HG03045 (cell line): ENCODE results near the gene DBH.
"Not testable (repeated sequence)": the region's sequence is repeated elsewhere in the genome, so short reads cannot be mapped to it uniquely, and the experiment has no call there.

Experiments used
- ATAC-seq: cut with Tn5 transposase; IDR thresholded peaks from one replicate; pipeline ENCODE4 v1.9.1; 2021; ENCODE audit warnings: mild to moderate bottlenecking, moderate library complexity; ENCODE audit not compliant: unreplicated experiment

Gene DBH

GRCh38 chr9:133621725-133622267, 14.4 kb upstream of the DBH start:
- ATAC-seq = no peak

DNA sequence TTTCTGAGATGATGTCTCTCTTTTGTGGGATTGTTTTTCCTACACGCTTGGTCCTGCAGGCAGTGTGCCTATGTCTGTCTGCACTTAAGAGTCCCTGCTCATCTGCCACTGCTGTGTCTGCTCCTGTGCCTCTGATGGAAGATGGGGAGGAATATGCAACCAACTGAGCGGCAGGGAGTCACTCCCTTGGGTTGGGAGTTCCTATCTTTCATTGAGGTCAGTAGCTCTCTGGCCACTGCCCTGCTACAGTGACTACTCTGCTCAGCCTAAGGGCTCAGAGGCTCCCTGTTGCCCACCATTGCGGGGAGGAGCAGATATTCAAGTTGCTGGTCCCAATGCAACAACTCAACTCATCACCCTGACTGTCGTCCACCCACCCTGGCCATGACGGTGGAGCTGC, 13.6 kb upstream of the DBH start:
- ATAC-seq = no peak

DNA sequence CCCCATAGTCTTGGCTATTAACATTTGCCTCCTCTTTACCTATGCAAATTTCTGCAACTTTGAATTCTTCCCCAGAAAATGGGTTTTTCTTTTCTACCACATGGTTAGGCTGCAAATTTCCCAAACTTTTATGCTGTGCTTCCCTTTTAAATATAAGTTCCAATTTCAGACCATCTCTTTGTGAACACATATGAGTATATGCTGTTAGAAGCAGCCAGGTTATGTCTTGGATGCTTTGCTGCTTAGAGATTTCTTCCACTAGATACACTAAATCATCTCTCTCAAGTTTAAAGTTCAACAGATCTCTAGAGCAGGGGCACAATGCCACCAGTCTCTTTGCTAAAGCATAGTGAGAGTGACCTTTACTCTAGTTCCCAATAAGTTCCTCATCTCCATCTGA, 10.2 kb upstream of the DBH start:
- not testable (repeated sequence) for ATAC-seq

- ATAC-seq = no peak
Observed at GRCh38 chr9:133627341-133627740, 8.8 kb upstream of the DBH start.

GRCh38 chr9:133628766-133629165, 7.4 kb upstream of the DBH start:
- no peak for ATAC-seq

DNA sequence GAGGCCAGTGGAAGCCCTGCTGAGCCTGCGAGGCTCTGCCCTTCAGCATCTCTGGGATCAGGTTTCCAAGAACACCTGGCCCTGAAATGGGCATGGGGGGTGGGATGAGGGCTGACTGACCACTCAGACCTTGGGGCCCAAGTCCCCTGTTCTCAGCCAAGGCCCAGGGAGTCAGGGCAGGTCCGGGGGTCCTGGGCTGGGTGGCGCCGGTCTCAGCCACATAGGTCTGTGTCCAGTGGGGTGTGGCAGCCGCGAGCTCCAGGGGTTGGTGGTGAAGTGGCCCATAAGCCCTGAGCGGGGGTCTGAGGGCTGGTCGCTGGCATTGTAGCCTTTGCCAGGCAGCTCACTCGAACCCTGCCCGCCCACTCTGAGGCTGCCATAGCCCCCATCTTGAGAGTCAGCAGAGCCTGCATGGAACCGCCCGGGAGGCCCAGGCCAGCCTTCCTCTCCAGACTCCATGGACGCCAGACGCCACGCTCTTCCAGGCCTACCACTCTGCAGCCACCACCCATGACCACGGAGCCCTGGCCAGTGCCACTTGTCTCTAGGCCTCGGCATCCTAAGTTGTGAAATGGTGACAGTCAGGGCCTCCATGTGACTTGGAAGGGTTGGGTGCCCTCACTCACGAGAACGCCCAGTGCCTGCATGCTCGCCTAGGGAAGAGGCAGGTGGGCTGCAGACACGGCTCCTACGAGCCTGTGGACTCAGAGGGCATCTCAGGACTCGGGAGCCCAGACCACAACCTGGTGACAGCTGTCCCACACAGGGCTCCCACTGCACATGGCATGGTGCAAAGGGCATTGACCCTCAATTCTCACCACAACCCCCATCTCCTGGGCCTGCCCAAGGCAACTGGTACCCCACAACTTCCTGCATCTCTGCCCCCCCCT, 6.7 kb upstream of the DBH start:
- no peak for ATAC-seq

DNA sequence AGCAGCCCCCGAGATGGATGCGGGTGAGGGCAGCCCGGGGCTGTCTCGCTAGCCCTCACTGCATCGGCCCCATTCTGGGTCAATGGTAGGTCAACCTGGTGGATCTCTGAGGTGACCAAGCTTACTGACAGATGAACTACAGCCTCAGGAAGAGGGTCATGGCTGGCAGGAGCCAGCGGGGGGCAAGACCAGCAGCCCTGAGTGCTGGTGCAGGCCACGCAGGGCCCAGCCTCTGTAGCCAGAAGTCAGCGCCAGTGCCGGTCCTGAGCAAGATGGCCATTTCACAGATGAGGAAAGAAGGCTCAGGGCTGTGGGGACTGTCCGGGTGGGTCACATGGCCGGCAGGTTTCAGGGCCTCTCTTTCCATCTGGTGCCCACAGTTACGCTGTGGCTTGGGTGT, 5.1 kb upstream of the DBH start:
- no peak for ATAC-seq

- ATAC-seq = no peak
Observed at GRCh38 chr9:133632806-133633680, 3.1 kb upstream of the DBH start.

GRCh38 chr9:133633681-133634080, 2.5 kb upstream of the DBH start:
- no peak for ATAC-seq

DNA sequence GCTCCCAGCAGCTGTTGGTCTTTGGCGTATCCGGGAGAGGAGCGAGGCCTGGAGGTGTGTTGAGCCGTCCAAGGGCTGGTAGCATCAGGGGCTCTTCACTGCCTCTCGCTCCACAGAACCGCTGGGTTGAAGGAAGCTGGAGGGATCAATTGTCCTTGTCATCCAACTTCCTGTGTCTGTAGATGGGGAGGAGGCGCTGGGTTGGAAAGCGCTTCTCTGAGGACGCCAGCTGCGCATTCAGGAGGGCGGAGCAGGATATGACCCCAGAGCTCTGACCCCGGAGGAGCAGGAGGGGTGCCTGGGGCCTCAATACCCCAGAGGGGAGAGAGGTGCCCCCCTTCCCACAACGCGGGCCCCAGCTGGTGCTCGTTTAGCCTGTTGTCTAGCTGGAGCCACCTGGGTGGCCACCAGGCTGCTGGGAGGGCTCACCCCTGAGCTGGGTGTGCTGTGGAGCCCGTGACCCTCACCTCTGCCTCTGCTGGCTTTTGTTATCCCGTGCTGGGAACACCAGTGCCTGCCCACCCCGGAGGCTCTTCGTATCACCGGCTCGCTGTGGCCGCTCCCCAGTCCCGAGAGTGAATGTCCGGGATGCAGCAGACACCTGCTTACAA, 2.0 kb upstream of the DBH start:
- ATAC-seq = no peak

DNA sequence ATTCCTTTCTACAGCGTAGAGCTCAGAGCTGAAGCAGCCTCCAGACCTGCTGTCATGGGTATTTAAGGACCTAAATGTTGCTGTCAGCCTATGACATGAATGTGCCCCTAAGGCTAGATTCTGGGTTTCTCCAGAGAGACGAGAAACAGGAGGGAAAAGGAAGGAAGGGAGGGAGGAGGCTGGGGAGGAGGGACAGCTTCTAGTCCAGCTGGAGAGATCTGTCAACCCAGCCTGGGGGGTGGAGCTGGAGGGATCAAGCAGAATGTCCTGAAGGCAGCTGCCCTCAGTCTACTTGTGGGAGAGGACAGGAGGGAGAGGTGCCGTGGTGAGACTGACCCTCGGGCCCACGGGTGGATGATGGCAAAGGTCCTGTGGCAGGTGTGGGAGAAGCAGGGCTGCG, 1.1 kb upstream of the DBH start:
- ATAC-seq = no peak

- ATAC-seq = no peak
Observed at GRCh38 chr9:133636902-133637301, 739 bp downstream of the DBH start.

- no peak for ATAC-seq
Observed at GRCh38 chr9:133637451-133638055, 1.4 kb downstream of the DBH start.

- ATAC-seq = no peak
Observed at GRCh38 chr9:133638076-133638475, 1.9 kb downstream of the DBH start.

DNA sequence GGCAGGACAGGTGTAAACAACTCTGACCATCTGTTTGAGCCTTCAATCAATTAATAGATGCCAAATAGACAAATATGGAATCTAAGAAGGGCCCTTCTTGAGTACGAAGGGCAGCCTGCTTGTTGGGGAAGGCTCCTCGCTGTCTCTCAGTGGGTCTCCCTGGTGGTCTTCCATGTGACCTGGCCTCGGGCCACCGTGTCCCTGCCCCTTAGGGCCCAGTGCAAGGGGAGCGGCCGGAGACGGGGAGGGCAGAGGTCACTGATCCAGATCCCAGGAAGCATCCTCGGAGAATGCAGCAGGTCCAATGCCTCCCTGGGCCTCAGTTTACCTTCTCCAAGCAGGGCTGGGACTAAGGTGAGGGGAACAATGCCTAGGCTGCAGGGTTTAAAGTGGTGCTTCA, 2.5 kb downstream of the DBH start:
- no peak for ATAC-seq

DNA sequence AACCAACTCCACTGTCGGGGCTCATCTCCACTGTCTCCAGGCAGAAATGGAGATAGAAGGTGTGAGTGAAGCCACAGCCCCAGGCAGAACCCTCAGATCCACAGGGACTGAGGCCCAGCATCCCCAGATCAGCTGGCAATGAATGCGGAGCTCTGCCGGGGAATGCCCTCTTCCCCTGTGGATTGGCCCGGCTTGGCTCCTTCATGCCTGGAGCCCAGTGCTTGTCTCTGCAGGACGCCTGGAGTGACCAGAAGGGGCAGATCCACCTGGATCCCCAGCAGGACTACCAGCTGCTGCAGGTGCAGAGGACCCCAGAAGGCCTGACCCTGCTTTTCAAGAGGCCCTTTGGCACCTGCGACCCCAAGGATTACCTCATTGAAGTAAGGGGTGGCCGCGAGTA, 3.5 kb downstream of the DBH start:
- ATAC-seq = no peak

GRCh38 chr9:133640160-133640559, 4.0 kb downstream of the DBH start:
- no peak for ATAC-seq

- no peak for ATAC-seq
Observed at GRCh38 chr9:133640580-133641395, 4.6 kb downstream of the DBH start.

DNA sequence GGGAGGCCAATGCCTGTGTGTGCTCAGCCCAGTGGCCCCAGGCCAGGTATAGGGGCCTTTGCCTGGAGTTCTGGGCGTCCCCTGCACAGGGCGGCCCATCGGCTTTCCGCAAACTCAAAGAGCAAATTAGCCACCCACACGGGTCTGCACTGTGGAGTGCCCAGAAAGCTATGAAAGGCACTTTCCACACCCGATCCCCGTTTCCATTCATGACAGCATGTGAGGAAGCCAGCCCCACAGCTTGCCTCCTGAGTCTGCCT, 5.2 kb downstream of the DBH start:
- no peak for ATAC-seq

GRCh38 chr9:133641861-133642595, 5.9 kb downstream of the DBH start:
- ATAC-seq = no peak
